NT2/D1 (cell line): ENCODE results near the gene POU2F3.

ENCODE experiments used
- DNase-seq: peaks from one replicate; pipeline ENCODE4 v3.0.0-alpha.2; 2011; ENCODE audit warnings: low read depth, low spot score
- H3K27me3 ChIP-seq: 2 replicates; pipeline ENCODE4 v1.6.0; 2011; ENCODE audit warnings: mild to moderate bottlenecking; ENCODE audit not compliant: insufficient read length, insufficient read depth
- H3K36me3 ChIP-seq: 2 replicates; pipeline ENCODE4 v1.6.1; 2011; ENCODE audit warnings: mild to moderate bottlenecking, low read length, mixed read lengths; ENCODE audit not compliant: insufficient read depth, insufficient read length
- H3K4me1 ChIP-seq: 2 replicates; pipeline ENCODE4 v1.5.1; 2011; ENCODE audit not compliant: insufficient read depth, insufficient read length
- H3K4me3 ChIP-seq: 2 replicates; pipeline ENCODE4 v1.5.1; 2011; ENCODE audit warnings: low read depth; ENCODE audit not compliant: insufficient read length
- H3K9ac ChIP-seq: 2 replicates; pipeline ENCODE4 v1.6.0; 2011; ENCODE audit warnings: low read depth; ENCODE audit not compliant: insufficient read length
- H3K9me3 ChIP-seq: 2 replicates; pipeline ENCODE4 v1.5.1; 2011; ENCODE audit warnings: mild to moderate bottlenecking, low read length; ENCODE audit not compliant: insufficient read depth
- SUZ12 ChIP-seq: IDR thresholded peaks from 2 replicates; pipeline ENCODE4 v1.6.1; 2011; ENCODE audit not compliant: insufficient read length, insufficient read depth; ENCODE audit errors: extremely low read depth
- YY1 ChIP-seq: IDR thresholded peaks from 2 replicates; pipeline ENCODE4 v1.6.1; 2011; ENCODE audit not compliant: insufficient read length, insufficient read depth
- ZNF274 ChIP-seq: IDR thresholded peaks from 2 replicates; pipeline ENCODE4 v1.6.1; 2011; ENCODE audit warnings: mild to moderate bottlenecking, low read depth, low read length

The POU2F3 gene

DNA sequence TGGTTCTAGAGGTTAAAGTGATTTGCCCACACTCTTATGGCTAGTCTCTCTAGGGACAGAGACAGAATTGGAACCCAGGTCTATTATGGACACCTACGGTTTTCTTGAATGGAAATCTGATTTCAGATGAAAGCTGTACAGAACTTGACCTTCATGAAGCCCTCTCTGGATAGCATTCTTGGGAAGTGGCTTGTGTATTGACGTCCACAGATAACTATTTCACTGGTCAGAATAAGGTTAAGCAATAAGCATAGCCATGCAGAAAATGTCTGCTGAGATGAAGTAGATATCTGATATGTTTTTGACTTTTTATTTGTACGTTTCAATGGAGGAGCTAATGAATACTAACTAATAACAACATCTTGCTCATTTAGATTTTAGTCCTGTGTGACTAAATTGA is 86.3 kb downstream of the POU2F3 start:
- H3K9me3 ChIP-seq, result no peaks in the 10 kb centered on the region
- peaks cover 21% of the 10 kb centered on the region for H3K36me3 ChIP-seq
- H3K4me1 ChIP-seq, result peaks cover 2% of the 10 kb centered on the region
- peak overlapping the region; percentile 77 for H3K4me3 ChIP-seq
- no peak overlapping the region for H3K9ac ChIP-seq
- H3K27me3 ChIP-seq, result peaks cover 19% of the 10 kb centered on the region
- TF ChIP-seq ZNF274 (no peak), YY1 (no peak), SUZ12 (no peak)
- DNase-seq, result no peak

DNA sequence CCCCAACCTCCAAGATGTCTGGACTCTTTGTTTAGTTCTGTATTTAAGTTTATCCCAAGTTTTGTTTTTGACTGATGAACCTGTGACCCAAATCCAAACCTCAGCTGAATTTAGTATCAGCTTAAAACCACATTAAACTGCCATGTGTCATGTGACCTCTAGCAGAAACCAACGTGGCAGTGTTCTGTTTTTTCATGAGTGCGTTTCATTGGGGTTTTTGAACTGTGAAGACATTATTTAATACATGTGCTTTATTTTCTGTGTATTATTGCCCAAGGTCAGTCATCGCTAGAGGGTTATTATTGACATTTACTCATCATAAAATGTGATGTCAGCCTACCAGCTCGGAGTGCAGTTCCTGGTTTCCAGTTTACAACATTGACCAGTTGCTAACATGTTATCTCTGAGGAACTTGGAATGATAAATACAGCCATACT is 86.9 kb downstream of the POU2F3 start:
- TF ChIP-seq SUZ12 (no peak), ZNF274 (no peak), YY1 (no peak)
- H3K4me1 ChIP-seq, result peaks cover 2% of the 10 kb centered on the region
- no peak overlapping the region for H3K4me3 ChIP-seq
- H3K27me3 ChIP-seq, result peaks cover 19% of the 10 kb centered on the region
- no peak for DNase-seq
- no peak overlapping the region for H3K9ac ChIP-seq
- no peaks in the 10 kb centered on the region for H3K9me3 ChIP-seq
- peaks cover 22% of the 10 kb centered on the region for H3K36me3 ChIP-seq

DNA sequence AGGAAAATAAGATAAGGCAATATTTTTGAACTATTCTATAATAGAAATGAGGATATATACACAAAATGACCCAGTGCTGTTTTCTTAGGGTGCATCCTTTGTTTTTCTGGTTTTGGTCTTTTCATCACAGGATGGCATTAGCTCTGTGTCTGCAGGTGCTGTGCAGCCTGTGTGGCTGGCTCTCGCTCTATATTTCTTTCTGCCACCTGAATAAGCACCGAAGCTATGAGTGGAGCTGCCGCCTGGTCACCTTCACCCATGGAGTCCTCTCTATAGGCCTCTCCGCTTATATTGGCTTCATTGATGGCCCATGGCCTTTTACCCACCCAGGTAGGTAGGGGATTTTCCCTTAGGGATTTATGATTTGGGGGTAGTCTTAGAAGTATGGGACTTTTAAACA is 87.4 kb downstream of the POU2F3 start:
- no peaks in the 10 kb centered on the region for H3K9me3 ChIP-seq
- H3K36me3 ChIP-seq, result peaks cover 25% of the 10 kb centered on the region
- H3K27me3 ChIP-seq, result peaks cover 19% of the 10 kb centered on the region
- DNase-seq, result no peak
- H3K9ac ChIP-seq, result no peak overlapping the region
- TF ChIP-seq YY1 (no peak), ZNF274 (no peak), SUZ12 (no peak)
- peaks cover 2% of the 10 kb centered on the region for H3K4me1 ChIP-seq
- H3K4me3 ChIP-seq, result no peak overlapping the region

DNA sequence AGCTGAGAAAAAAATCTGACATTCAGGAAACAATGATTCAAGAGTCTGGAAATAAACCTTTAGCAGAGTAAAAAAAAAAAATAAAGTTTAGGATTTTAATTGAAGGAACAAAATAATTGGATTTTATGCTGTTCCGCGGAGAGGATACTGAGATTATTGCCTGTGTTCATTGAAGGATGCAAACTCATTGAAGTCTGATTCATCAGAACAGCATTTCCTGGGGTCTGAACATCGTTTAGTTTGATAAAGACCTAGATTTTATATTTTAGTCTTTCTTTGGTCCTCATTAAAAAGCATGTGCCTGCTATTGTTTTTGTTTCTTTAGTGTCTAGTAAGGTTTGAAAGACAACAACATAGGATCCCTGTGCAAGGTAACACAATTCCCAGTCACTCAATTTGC is 89.6 kb downstream of the POU2F3 start:
- Histone ChIP-seq H3K4me1 (peaks cover 2% of the 10 kb centered on the region), H3K27me3 (peaks cover 3% of the 10 kb centered on the region), H3K36me3 (peaks cover 25% of the 10 kb centered on the region), H3K9me3 (no peaks in the 10 kb centered on the region), H3K9ac (no peak overlapping the region), H3K4me3 (no peak overlapping the region)
- DNase-seq, result no peak
- TF ChIP-seq ZNF274 (no peak), SUZ12 (no peak), YY1 (no peak)

DNA sequence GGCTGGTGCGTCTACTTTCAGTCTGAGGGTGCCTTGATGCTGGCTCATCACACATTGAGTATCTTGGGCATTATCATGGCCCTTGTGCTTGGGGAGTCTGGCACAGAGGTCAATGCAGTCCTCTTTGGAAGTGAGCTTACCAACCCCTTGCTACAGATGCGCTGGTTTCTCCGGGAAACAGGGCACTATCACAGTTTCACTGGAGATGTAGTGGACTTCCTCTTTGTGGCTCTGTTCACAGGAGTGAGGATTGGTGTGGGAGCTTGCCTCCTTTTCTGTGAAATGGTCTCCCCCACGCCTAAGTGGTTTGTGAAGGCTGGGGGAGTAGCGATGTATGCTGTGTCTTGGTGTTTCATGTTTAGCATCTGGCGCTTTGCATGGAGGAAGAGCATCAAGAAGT is 90.1 kb downstream of the POU2F3 start:
- Histone ChIP-seq H3K4me1 (no peaks in the 10 kb centered on the region), H3K27me3 (no peaks in the 10 kb centered on the region), H3K4me3 (no peak overlapping the region), H3K9me3 (no peaks in the 10 kb centered on the region), H3K36me3 (peaks cover 25% of the 10 kb centered on the region), H3K9ac (no peak overlapping the region)
- no peak for DNase-seq
- no peak for TF ChIP-seq YY1
- TF ChIP-seq ZNF274, result no peak
- no peak for TF ChIP-seq SUZ12

DNA sequence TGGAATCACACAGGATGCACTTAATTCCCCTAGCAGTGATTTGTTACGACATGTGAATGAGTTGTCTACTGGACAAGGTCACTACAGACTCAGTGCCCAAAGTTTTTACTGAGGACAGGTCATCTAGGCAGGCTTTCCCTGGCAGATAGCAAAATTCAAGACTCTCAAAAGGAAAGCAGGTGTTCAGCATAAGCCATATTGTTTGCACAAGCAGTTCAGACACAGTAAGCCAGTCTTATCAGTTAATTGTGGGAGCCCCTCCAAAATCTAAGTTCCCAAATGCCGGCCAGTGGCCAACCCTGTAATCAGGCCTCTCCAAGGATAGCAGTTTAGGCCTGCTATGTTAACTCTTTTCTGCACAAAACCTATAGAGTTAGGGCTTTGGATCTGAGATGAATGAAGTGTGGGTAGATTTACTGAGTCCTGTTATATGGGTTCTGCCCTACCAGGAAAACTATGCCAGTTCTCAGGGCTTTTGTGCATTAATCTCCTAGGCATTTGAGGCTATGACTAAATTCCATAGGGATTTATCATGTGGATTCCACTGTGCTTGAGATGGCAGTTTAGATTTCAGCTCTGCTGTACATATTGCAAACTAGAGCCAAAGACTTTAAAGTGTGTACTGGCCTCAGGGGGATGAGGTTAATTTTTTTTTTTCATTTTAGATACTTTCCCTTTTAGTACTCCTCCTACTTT is 91.5 kb downstream of the POU2F3 start:
- Histone ChIP-seq H3K4me1 (no peaks in the 10 kb centered on the region), H3K4me3 (no peak overlapping the region)
- TF ChIP-seq ZNF274 (no peak), YY1 (no peak), SUZ12 (no peak)

GRCh38 chr11:120332822-120333716 is 93.1 kb downstream of the POU2F3 start:
- no peak for TF ChIP-seq SUZ12
- no peak for TF ChIP-seq ZNF274
- no peak for TF ChIP-seq YY1

More for the DNA sequence above, 91.5 kb downstream of the POU2F3 start:
- no peak for DNase-seq
- no peak overlapping the region for H3K9ac ChIP-seq
- H3K27me3 ChIP-seq, result no peaks in the 10 kb centered on the region
- H3K9me3 ChIP-seq, result no peaks in the 10 kb centered on the region
- peaks cover 25% of the 10 kb centered on the region for H3K36me3 ChIP-seq

More at GRCh38 chr11:120332822-120333716, 93.1 kb downstream of the POU2F3 start:
- no peak overlapping the region for H3K9ac ChIP-seq
- H3K4me3 ChIP-seq, result no peak overlapping the region
- DNase-seq, result no peak
- no peaks in the 10 kb centered on the region for H3K27me3 ChIP-seq
- no peaks in the 10 kb centered on the region for H3K9me3 ChIP-seq
- peaks cover 16% of the 10 kb centered on the region for H3K36me3 ChIP-seq
- H3K4me1 ChIP-seq, result no peaks in the 10 kb centered on the region
